Activated T-cell treated with anti-CD3 and anti-CD28 coated beads, Interleukin-2, amount 50 U/mL, for 72 hours (primary cell): ENCODE measurements around the gene ANKRD40. TPM values are rescaled to one million over a fixed set of nuclear protein-coding genes. Genes with fewer than 3 reads are reported as not detected.
A peak's percentile ranks its signal among the peaks of the same experiment; 100 is the strongest.

Experiments
- ATAC-seq, 2 donors: fragments of 150-1000 bp; cut with Tn5 transposase; replicated peaks in 1 of 2; 2 replicates each; pipeline ENCODE4 v1.10.0; 2021; ENCODE audit warnings: moderate library complexity in 2 of 2, mild to moderate bottlenecking in 1 of 2
- DNase-seq, 2 donors: peaks; one replicate each; pipeline ENCODE4 v3.0.0; 2021 to 2022; ENCODE audit warnings: mixed read lengths in 1 of 2
- H3K27ac Mint-ChIP-seq: one replicate; pipeline ENCODE4 v1.8.0; 2022; ENCODE audit warnings: mild to moderate bottlenecking, moderate library complexity, mixed read lengths
- H3K27me3 Mint-ChIP-seq: one replicate; pipeline ENCODE4 v1.8.0; 2022; ENCODE audit warnings: low read depth, mixed read lengths
- H3K36me3 Mint-ChIP-seq, 2 donors: one replicate each; pipeline ENCODE4 v1.8.0; 2022; ENCODE audit warnings: mixed read lengths in 2 of 2, mild to moderate bottlenecking in 1 of 2; ENCODE audit not compliant: insufficient read depth in 2 of 2
- H3K4me1 Mint-ChIP-seq: one replicate; pipeline ENCODE4 v1.8.0; 2022; ENCODE audit warnings: low read depth, mixed read lengths
- H3K4me3 Mint-ChIP-seq, 2 donors: one replicate each; pipeline ENCODE4 v1.8.0; 2022; ENCODE audit warnings: mild to moderate bottlenecking in 2 of 2, mixed read lengths in 2 of 2, moderate library complexity in 2 of 2
- H3K9me3 Mint-ChIP-seq, 2 donors: one replicate each; pipeline ENCODE4 v1.8.0; 2022; ENCODE audit warnings: mixed read lengths in 2 of 2
- total RNA-seq, 2 donors: library from RNA; stranded (reverse); gene quantifications; one replicate each; pipeline ENCODE4 v1.2.3, GENCODE V29; 2022

The ANKRD40 gene, protein sequence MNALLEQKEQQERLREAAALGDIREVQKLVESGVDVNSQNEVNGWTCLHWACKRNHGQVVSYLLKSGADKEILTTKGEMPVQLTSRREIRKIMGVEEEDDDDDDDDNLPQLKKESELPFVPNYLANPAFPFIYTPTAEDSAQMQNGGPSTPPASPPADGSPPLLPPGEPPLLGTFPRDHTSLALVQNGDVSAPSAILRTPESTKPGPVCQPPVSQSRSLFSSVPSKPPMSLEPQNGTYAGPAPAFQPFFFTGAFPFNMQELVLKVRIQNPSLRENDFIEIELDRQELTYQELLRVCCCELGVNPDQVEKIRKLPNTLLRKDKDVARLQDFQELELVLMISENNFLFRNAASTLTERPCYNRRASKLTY
- total RNA-seq, result 10 to 100 TPM; 36.4 to 37.8 TPM

DNA sequence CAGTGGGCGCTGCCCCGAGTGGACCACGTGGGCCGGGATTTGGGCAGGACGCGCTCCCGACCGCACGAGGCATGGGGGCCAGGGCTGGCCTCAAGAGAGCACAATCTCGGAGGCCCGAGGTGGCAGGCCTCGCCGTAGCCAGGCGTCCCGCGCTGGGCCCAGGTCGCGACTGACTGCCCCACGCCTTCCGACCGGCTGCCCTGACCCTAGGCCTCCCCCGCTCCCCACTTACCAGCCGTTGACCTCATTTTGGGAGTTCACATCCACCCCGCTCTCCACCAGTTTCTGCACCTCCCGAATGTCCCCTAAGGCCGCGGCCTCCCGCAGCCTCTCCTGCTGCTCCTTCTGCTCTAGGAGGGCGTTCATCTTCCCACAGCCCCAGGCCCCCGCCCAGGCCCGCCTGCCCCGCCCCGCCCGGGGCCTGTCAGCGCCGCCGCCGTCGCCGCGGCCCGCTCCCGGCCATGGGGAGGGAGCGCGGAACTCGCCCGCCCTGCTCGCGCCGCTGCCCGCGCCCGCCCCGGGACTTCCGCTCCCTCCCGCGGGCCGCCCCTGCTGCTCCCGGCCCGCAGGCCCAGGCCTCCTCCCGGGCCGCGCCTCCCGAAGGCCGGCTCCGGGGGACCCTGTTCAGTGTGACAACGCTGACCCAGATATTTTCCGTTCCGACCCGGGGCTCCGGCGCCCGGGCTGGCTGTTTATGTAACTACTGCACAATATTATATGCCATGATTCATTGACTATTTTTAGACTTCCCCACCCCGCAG, at the start of gene ANKRD40:
TSS of gene ANKRD40 (minus strand) at position 626 of the 761 bp plus-strand sequence. CDS start at position 366, 260 bp downstream.
- Mint-ChIP-seq H3K4me3 (peak within 1 kb of the TSS; percentile 84 to 87), H3K27me3 (no peaks in the 10 kb centered on the region), H3K36me3 (peaks cover 3 to 8% of the 10 kb centered on the region in 2 donors), H3K27ac (peak within 1 kb of the TSS; percentile 93), H3K4me1 (peaks cover 61% of the 10 kb centered on the region), H3K9me3 (no peaks in the 10 kb centered on the region)
- DNase-seq (peak; percentile 90 to 95), ATAC-seq (peak; percentile 90 to 91)

DNA sequence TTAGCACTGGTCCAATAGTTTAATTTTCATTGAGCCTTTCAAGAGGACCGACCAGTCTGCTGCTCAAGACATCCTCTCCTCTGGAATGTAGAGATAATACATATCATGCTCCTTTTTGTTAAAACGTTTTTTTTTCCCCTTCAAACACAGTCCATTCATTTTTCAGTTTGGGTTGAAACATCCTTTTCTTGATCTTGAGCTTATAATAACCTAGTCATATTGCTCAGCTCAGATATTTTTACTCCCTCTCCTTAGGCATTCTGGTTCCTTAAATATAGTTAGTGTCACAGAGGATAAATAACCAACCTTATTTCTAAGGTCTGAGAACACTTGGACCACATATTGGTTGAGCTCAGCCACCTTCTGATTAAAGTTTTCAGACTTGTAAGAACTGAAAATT, 46.8 kb upstream of the ANKRD40 start:
- no peak for DNase-seq
- ATAC-seq, result no peak
- H3K36me3 Mint-ChIP-seq, result peaks cover 3 to 13% of the 10 kb centered on the region in 2 donors
- no peak overlapping the region for H3K4me3 Mint-ChIP-seq
- no peaks in the 10 kb centered on the region for H3K9me3 Mint-ChIP-seq
- H3K27me3 Mint-ChIP-seq, result no peaks in the 10 kb centered on the region
- no peak overlapping the region for H3K27ac Mint-ChIP-seq
- H3K4me1 Mint-ChIP-seq, result peaks cover 4% of the 10 kb centered on the region

DNA sequence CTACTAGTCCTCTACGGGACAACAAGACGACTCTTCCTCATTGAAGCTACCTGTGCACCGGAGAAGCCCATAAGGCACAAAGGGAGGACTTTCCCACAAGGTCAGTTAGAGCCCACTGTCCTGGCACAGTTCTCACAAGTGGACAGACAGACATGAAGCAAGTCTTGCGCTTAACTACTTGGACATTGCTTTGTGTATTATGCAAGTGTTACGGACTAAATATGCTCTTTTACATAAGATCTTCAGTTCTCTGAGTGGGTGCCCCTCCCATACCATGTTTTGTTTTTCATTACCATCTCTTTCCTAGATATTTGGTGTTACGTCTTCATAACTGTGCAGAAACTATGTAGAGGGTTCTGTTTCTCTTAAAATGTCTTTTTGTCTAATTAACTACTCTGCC, 41.5 kb upstream of the ANKRD40 start:
- Mint-ChIP-seq H3K4me3 (no peak overlapping the region), H3K9me3 (no peaks in the 10 kb centered on the region), H3K36me3 (peaks cover 11 to 42% of the 10 kb centered on the region in 2 donors), H3K27me3 (no peaks in the 10 kb centered on the region), H3K4me1 (no peaks in the 10 kb centered on the region), H3K27ac (peak overlapping the region; percentile 82)
- ATAC-seq (no peak), DNase-seq (no peak)

DNA sequence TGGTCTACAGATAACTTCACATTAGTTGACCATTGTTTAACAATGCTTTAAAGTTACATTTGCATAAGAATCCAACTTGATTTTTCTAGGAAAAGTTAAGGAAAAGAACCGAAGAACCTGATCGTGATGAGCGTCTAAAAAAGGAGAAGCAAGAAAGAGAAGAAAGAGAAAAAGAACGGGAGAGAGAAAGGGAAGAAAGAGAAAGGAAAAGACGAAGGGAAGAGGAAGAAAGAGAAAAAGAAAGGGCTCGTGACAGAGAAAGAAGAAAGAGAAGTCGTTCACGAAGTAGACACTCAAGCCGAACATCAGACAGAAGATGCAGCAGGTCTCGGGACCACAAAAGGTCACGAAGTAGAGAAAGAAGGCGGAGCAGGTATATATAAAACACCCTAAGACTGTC, 37.9 kb upstream of the ANKRD40 start:
- no peak for DNase-seq
- H3K4me1 Mint-ChIP-seq, result no peaks in the 10 kb centered on the region

DNA sequence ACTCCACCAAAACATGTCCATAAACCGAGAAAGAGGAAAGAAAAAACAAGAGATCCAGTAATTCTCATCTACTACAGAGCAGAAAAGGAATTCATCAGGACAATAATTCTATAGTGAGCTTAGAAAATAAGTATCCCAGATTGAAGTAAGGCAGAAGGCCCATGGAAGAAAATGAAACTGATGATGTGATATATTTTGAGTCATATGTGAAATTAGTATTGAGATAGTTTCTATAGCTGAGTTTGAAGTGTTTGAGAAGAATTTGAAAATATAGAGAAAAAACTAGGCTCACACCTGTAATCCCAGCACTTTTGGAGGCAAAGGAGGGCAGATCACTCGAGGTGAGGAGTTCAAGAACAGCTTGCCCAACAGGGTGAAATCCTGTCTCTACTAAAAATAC, 31.4 kb upstream of the ANKRD40 start:
- H3K36me3 Mint-ChIP-seq, result peaks cover 5 to 36% of the 10 kb centered on the region in 2 donors
- H3K9me3 Mint-ChIP-seq, result no peaks in the 10 kb centered on the region
- ATAC-seq, result peak; percentile 12 to 39
- H3K27ac Mint-ChIP-seq, result peak overlapping the region; percentile 89
- peaks cover 54% of the 10 kb centered on the region for H3K4me1 Mint-ChIP-seq
- no peaks in the 10 kb centered on the region for H3K27me3 Mint-ChIP-seq
- peak overlapping the region in 1 of 2 donors; percentile 12 for H3K4me3 Mint-ChIP-seq
- no peak for DNase-seq

More for the DNA sequence above, 37.9 kb upstream of the ANKRD40 start:
- no peak for ATAC-seq
- H3K4me3 Mint-ChIP-seq, result no peak overlapping the region
- H3K9me3 Mint-ChIP-seq, result no peaks in the 10 kb centered on the region
- no peaks in the 10 kb centered on the region for H3K27me3 Mint-ChIP-seq
- peaks cover 16 to 55% of the 10 kb centered on the region in 2 donors for H3K36me3 Mint-ChIP-seq
- H3K27ac Mint-ChIP-seq, result no peak overlapping the region

DNA sequence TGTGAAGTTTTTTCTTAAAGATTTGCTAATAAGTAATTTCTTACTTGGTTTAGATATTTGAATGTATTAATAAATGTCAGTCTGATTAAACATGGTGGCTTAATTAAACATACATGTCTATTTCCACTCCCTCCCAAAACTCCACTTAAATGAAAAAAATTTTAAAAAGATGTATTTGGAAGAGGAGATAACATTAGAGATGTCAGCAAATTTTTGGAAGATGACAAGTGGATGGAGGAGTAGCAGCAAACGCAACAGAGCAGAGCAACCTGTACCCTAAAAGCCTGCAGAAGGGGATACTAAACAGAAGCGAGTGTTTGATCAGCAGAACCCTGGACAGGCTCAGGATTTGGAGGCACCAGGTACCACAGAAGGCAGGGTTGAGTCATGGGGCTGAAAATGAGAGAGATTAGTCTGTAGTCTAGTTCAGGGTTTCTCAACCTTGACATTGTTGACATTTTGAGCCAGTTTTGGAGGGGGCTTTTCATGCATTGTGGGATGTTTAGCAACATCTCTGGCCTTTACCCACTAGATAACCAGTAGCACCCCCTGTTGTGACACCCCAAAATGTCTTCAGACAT, 29.5 kb upstream of the ANKRD40 start:
- DNase-seq, result peak; percentile 36 to 44
- Mint-ChIP-seq H3K4me1 (peaks cover 66% of the 10 kb centered on the region), H3K36me3 (peaks cover 5 to 26% of the 10 kb centered on the region in 2 donors), H3K9me3 (no peaks in the 10 kb centered on the region), H3K4me3 (peak overlapping the region; percentile 24 to 38), H3K27me3 (no peaks in the 10 kb centered on the region), H3K27ac (peak overlapping the region; percentile 27)
- ATAC-seq, result peak; percentile 93 to 97

DNA sequence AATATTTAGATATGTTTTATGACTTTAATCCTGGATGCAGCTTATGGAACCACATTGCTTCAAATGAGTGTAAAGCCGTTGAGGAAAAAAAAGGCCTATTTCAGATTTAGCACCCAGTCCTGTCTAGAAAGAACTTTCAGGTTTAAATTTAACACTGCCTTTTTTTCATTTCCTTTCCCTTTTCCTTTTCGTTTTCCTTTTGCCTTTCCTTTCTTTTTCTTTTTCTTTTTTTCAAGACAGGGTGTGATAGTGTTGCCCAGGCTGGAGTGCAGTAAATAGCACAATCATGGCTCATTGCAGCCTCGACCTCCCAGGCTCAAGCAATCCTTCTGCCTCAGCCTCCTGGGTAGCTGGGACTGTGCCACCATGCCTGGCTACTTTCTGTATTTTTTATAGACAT, 27.6 kb upstream of the ANKRD40 start:
- Mint-ChIP-seq H3K27me3 (no peaks in the 10 kb centered on the region), H3K4me1 (peaks cover 83% of the 10 kb centered on the region), H3K36me3 (peaks cover 0 to 22% of the 10 kb centered on the region in 2 donors), H3K9me3 (no peaks in the 10 kb centered on the region), H3K4me3 (no peak overlapping the region), H3K27ac (peak overlapping the region; percentile 11)
- DNase-seq, result no peak
- no peak for ATAC-seq

DNA sequence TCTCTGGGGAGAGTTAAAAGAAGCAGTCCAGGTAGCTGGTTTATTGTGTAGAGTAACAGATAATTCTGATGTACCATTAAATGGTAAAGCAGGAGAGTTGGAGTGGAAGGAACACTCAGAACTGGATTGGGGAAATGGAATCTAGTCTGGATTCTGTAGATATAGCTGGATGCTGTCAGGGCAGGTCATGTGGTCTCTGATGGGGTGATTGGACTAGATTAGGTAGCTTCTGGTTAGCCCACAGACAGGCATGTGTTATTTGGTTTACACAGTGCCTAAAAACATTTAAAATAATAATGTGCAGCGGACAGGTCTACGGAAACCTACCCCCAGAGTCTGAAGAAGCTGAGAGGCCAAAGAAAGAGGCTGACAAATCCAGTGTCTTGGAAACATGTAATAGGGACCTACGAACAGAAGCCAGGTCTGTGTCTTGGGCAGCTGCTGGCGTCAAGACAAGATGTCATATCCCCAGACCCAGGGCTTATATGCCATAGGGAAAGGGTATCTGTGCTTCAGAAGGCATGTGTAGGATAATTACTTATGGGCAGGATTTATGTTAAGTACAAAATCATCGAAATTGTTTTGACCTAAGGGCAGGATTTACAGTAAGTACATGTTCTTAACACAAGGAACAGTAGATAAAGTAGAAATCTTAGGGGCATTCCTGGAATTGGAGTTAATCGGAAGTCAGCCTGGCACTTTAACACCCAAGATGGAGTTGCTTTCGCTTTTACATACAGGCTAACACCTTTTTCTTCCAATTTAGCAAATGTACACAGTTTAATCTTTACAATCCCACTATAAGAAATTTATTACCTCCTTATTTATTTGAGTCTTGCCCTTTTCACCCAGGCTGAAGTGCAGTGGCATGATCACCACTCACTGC, 24.1 kb upstream of the ANKRD40 start:
- peaks cover 0 to 9% of the 10 kb centered on the region in 2 donors for H3K36me3 Mint-ChIP-seq
- DNase-seq, result no peak
- no peaks in the 10 kb centered on the region for H3K9me3 Mint-ChIP-seq
- ATAC-seq, result no peak
- H3K27ac Mint-ChIP-seq, result peak overlapping the region; percentile 86
- H3K4me1 Mint-ChIP-seq, result peaks cover 85% of the 10 kb centered on the region
- H3K27me3 Mint-ChIP-seq, result no peaks in the 10 kb centered on the region
- peak overlapping the region in 1 of 2 donors; percentile 25 for H3K4me3 Mint-ChIP-seq

DNA sequence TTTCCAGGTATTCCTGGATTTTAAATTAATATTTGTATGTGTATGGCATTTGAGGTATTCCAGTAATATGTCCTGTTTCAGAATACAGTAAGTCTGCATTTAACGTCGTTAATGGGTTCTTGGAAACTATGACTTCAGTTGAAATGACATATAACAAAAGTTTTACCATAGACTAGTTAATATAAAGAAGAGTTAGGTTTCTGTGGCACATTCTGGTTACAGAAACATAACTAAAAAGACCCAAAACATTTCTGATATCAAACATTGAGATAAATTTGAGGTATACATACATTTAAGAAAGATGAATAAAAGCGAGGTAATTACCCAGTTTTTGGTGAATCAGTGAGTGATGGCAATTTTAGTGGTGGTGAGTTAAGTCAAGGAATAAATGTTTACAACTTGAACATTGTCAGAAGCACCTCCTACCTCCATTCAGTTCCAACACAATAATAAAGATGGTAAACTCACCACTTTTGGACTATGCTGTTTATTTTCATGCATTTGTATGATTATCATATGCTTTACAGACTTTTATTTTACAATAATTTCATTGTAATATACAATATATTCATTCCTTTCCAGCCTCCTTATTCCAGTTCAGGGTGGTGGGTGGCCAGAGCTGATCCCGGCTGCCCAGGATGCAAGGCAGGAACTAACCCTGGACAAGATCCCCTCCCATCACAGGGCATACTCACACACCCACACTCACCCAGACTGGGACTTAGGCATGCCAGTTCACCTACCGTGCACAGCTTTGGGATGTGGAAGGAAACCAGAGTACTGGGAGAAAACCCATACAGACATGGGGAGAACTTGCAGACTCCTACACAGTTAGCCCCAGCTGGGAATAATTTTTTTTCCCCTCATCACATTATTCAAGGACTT, 21.4 kb upstream of the ANKRD40 start:
- DNase-seq, result no peak
- peak overlapping the region; percentile 97 for H3K27ac Mint-ChIP-seq
- no peaks in the 10 kb centered on the region for H3K9me3 Mint-ChIP-seq
- ATAC-seq, result peak; percentile 63 to 68
- peak overlapping the region; percentile 58 to 85 for H3K4me3 Mint-ChIP-seq
- H3K27me3 Mint-ChIP-seq, result no peaks in the 10 kb centered on the region
- H3K36me3 Mint-ChIP-seq, result peaks cover 0 to 8% of the 10 kb centered on the region in 2 donors
- peaks cover 71% of the 10 kb centered on the region for H3K4me1 Mint-ChIP-seq

DNA sequence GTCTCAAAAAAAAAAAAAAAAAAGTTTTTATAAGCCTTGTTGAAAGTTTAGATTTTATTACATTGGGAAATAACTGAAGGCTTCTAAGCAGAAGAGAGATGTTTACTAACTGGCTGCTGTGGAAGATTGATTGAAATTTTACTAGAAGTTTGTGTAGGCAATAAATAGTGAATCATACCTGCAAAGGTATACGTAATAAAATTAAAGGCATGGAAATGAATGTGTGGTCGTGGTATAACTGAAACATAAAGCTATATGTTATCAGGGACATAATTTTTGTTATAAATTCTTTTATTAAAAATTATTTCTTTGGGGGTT, 20.4 kb upstream of the ANKRD40 start:
- DNase-seq (no peak), ATAC-seq (no peak)
- Mint-ChIP-seq H3K36me3 (peaks cover 0 to 8% of the 10 kb centered on the region in 2 donors), H3K4me3 (peak overlapping the region; percentile 34 to 81), H3K27me3 (no peaks in the 10 kb centered on the region), H3K4me1 (peaks cover 67% of the 10 kb centered on the region), H3K9me3 (no peaks in the 10 kb centered on the region), H3K27ac (peak overlapping the region; percentile 94)

DNA sequence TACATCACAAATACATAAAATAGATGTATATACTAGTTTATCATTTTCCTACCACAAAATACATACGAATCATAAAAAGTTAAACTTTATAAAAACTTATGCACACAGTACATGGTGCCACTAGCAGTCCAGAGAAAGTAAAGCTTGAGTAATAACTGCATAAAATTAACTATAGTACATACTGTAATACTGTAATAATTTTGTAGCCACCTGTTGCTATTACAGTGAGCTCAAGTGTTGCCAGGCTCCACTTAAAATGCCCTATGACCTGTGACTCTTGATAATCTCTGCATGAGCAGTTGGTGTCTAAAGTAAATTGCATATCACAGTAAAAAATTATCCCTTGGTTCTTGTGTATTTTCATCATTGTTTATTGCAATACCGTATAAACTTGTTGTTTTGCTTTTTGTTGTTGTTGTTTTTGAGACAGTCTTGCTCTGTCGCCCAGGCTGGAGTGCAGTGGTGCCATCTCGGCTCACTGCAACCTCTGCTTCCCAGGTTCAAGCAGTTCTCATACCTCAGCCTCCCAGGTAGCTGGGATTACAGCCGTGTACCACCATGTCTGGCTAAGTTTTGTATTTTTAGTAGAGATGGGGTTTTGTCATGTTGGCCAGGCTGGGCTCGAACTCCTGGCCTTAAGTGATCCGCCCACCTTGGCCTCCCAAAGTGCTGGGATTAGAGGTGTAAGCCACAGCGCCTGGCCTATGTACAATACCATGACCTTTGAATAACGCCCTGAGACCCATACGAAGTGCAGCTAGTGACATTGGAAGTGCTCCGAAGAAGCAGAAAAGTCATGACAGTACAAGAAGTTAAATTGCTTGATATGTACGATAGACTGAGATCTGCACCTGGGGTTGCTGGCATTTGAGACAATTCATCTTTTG, 18.3 kb upstream of the ANKRD40 start:
- Mint-ChIP-seq H3K4me1 (peaks cover 68% of the 10 kb centered on the region), H3K27ac (peak overlapping the region; percentile 56), H3K4me3 (peak overlapping the region in 1 of 2 donors; percentile 27), H3K9me3 (no peaks in the 10 kb centered on the region), H3K27me3 (no peaks in the 10 kb centered on the region), H3K36me3 (peaks cover 2 to 3% of the 10 kb centered on the region in 2 donors)
- ATAC-seq, result no peak
- DNase-seq, result no peak
